K562 (cell line): ENCODE data around the gene CD3D. TPM values are rescaled to one million over a fixed set of nuclear protein-coding genes. Genes with fewer than 3 reads are reported as not detected.

Experiments used
- ARID2 ChIP-seq: fragments of 450-650 bp; IDR thresholded peaks from 2 replicates; pipeline ENCODE4 v1.6.1; 2017; ENCODE audit warnings: antibody characterized with exemption, mild to moderate bottlenecking
- ATF6 ChIP-seq: sonication (generic); formaldehyde crosslinking; IDR thresholded peaks from 2 replicates; pipeline ENCODE4 v1.4.0; 2020; ENCODE audit warnings: mild to moderate bottlenecking, missing genetic modification reagents
- BRD4 ChIP-seq: fragments of 200-600 bp; sonication (generic); IDR thresholded peaks from 2 replicates; pipeline ENCODE4 v1.6.1; 2017; ENCODE audit warnings: inconsistent platforms
- DEAF1 ChIP-seq: fragments of 450-650 bp; formaldehyde crosslinking; IDR thresholded peaks from 2 replicates; pipeline ENCODE4 v1.4.0; 2020; ENCODE audit warnings: mild to moderate bottlenecking, moderate library complexity
- ETS2 ChIP-seq: IDR thresholded peaks from 2 replicates; pipeline ENCODE4 v1.6.1; 2016; ENCODE audit warnings: borderline replicate concordance, missing genetic modification characterization, mild to moderate bottlenecking, moderate library complexity, missing compliant biosample characterization; ENCODE audit not compliant: poor library complexity, severe bottlenecking
- FIP1L1 ChIP-seq: fragments of 200-400 bp; formaldehyde crosslinking; IDR thresholded peaks from 2 replicates; pipeline ENCODE4 v1.6.1; 2018; ENCODE audit warnings: mild to moderate bottlenecking, low read depth, low read length; ENCODE audit not compliant: poor library complexity, severe bottlenecking
- HNRNPL ChIP-seq: fragments of 200-400 bp; formaldehyde crosslinking; IDR thresholded peaks from 2 replicates; pipeline ENCODE4 v1.6.1; 2017; ENCODE audit warnings: low read depth, mild to moderate bottlenecking, low read length
- KLF16 ChIP-seq: IDR thresholded peaks from 2 replicates; pipeline ENCODE4 v1.6.1; 2016; ENCODE audit warnings: antibody characterized with exemption
- PPARD ChIP-seq: fragments of 250-450 bp; sonication (Bioruptor Pico); IDR thresholded peaks from 2 replicates; pipeline ENCODE4 v1.8.0; 2022; ENCODE audit warnings: inconsistent platforms, mild to moderate bottlenecking, moderate library complexity
- TAF15 ChIP-seq: fragments of 200-400 bp; formaldehyde crosslinking; IDR thresholded peaks from 2 replicates; pipeline ENCODE4 v1.6.1; 2017; ENCODE audit warnings: mild to moderate bottlenecking, low read depth, low read length, moderate library complexity
- UBTF ChIP-seq, 2 experiments: IDR thresholded peaks; 2 replicates each; pipeline ENCODE4 v1.6.1; 2012; ENCODE audit warnings: improper control_type of control experiment in 2 of 2, low read depth in 2 of 2, low read length in 2 of 2, borderline replicate concordance in 1 of 2
- ZBTB43 ChIP-seq: sonication (generic); formaldehyde crosslinking; IDR thresholded peaks from 2 replicates; pipeline ENCODE4 v1.8.0; 2023; ENCODE audit warnings: mild to moderate bottlenecking, missing genetic modification reagents
- ZNF12 ChIP-seq: sonication (generic); formaldehyde crosslinking; IDR thresholded peaks from 2 replicates; pipeline ENCODE4 v1.4.0; 2020; ENCODE audit warnings: mild to moderate bottlenecking, missing genetic modification reagents
- ZNF184 ChIP-seq: sonication (generic); formaldehyde crosslinking; IDR thresholded peaks from 2 replicates; pipeline ENCODE4 v1.5.0; 2020; ENCODE audit warnings: missing genetic modification reagents
- ZNF274 ChIP-seq: IDR thresholded peaks from 2 replicates; pipeline ENCODE4 v1.6.1; 2011; ENCODE audit warnings: low read depth, mild to moderate bottlenecking, low read length, moderate library complexity, borderline replicate concordance
- ZNF518B ChIP-seq: fragments of 250-450 bp; sonication (Bioruptor Pico); IDR thresholded peaks from 2 replicates; pipeline ENCODE4 v1.5.0; 2021; ENCODE audit warnings: mild to moderate bottlenecking, moderate library complexity
- ZNF79 ChIP-seq: fragments of 250-450 bp; sonication (Bioruptor Pico); IDR thresholded peaks from 2 replicates; pipeline ENCODE4 v1.4.0; 2020; ENCODE audit warnings: low read depth, mild to moderate bottlenecking, moderate library complexity
- polyA plus RNA-seq, 8 experiments: library from polyadenylated mRNA; depleted of rRNA in 4 of 8; stranded (reverse) in 5 of 8; unstranded in 3 of 8; fragments of >200 nt; fragmentation: Nextera tagmentation in 2 of 8; fragmentation: Illumina TruSeq in 1 of 8; extraction: Ambion mirVana in 2 of 8; extraction: Trizol in 1 of 8; gene quantifications; 2 replicates each; pipeline versions ENCODE4 v1.2.1 to v1.2.3, GENCODE V29; 2011 to 2014; ENCODE audit warnings: inconsistent platforms in 1 of 8, missing spikeins in 1 of 8
- total RNA-seq, 7 experiments: library from RNA; depleted of rRNA in 6 of 7; stranded (reverse); fragments of >200 nt in 6 of 7; fragmentation: Illumina TruSeq in 2 of 7; extraction: Trizol in 2 of 7; gene quantifications; 2 replicates each; pipeline versions ENCODE4 v1.2.1 to v1.2.3, GENCODE V29; 2011 to 2021; ENCODE audit warnings: low replicate concordance in 1 of 7

CD3D gene
- total and polyA plus RNA-seq, 9 of the 15 experiments (the other 6 are each of a cell fraction or from before 2014, with no cell fraction given) = 36.2 to 238 (median 67.1) TPM

- TF ChIP-seq FIP1L1 (no peak), ZNF79 (CRISPR knock-in tag) (no peak), BRD4 (no peak), HNRNPL (no peak), ZNF184 (CRISPR knock-in tag) (no peak), ZNF274 (no peak), ZBTB43 (CRISPR knock-in tag) (no peak), ETS2 (tag) (no peak), UBTF (IDR thresholded peaks at IDR 0.05; ENCODE audit: borderline replicate concordance in 1 of 2, low read depth in 2 of 2, low read length in 2 of 2) (no peak), KLF16 (no peak), ATF6 (CRISPR knock-in tag) (no peak), PPARD (CRISPR knock-in tag) (no peak), ARID2 (no peak), ZNF12 (no peak), TAF15 (no peak), ZNF518B (CRISPR knock-in tag) (no peak), DEAF1 (CRISPR knock-in tag) (0 out of 2 replicates have a peak, but pooled peaks have one; percentile 25)
Observed at GRCh38 chr11:118295815-118296454, 46.6 kb downstream of the CD3D start (continued).
